Uterus (tissue), 4 donors: Measurements from ENCODE around the gene FGR. TPM values are rescaled to one million over a fixed set of nuclear protein-coding genes. Genes with fewer than 3 reads are reported as not detected.

Experiments
- DNase-seq, 2 donors: peaks; one replicate each; pipeline ENCODE4 v3.0.0-alpha.2; 2019 to 2020
- H3K27ac ChIP-seq, 2 donors: fragments of 200-600 bp; sonication (generic); 1 replicate in 1 of 2; 2 replicates in 1 of 2; pipeline ENCODE4 v1.5.1; 2016 to 2018
- H3K27me3 ChIP-seq, 2 donors: fragments of 200-600 bp; sonication (generic); one replicate each; pipeline ENCODE4 v1.5.1; 2018 to 2019; ENCODE audit warnings: control low read depth in 1 of 2
- H3K36me3 ChIP-seq, 2 donors: fragments of 200-600 bp; sonication (generic); one replicate each; pipeline ENCODE4 v1.5.1; 2019; ENCODE audit warnings: control low read depth in 1 of 2
- H3K4me1 ChIP-seq, 2 donors: fragments of 200-600 bp; sonication (generic); one replicate each; pipeline ENCODE4 v1.5.1; 2018 to 2019; ENCODE audit warnings: control low read depth in 1 of 2
- H3K4me3 ChIP-seq, 2 donors: fragments of 200-600 bp; sonication (generic); 1 replicate in 1 of 2; 2 replicates in 1 of 2; pipeline ENCODE4 v1.5.1; 2018 to 2019; ENCODE audit warnings: mild to moderate bottlenecking in 1 of 2
- H3K9me3 ChIP-seq, 2 donors: fragments of 200-600 bp; sonication (generic); one replicate each; pipeline ENCODE4 v1.5.1; 2019; ENCODE audit warnings: control low read depth in 1 of 2
- CTCF ChIP-seq, 4 experiments: fragments of 200-600 bp in 2 of 4; fragments of 450-650 bp in 2 of 4; sonication (generic) in 2 of 4; IDR thresholded peaks; one replicate each; pipeline ENCODE4 v1.5.1; 2016 to 2019; ENCODE audit warnings: antibody characterized with exemption in 4 of 4, mild to moderate bottlenecking in 2 of 4, moderate library complexity in 1 of 4
- POLR2A ChIP-seq, 2 donors: fragments of 450-650 bp; IDR thresholded peaks; one replicate each; pipeline ENCODE4 v1.6.1; 2016; ENCODE audit warnings: antibody characterized with exemption in 2 of 2, mild to moderate bottlenecking in 1 of 2, moderate library complexity in 1 of 2
- intact Hi-C: fragments of 100-400 bp; cut with DNase I; formaldehyde crosslinking; loops from one replicate; pipeline ENCODE4 v1.15.1; 2023; ENCODE audit warnings: low total_unique reads
- small RNA-seq: library from RNA; depleted of rRNA; stranded (forward); fragments of <200 nt; gene quantifications from one replicate; pipeline ENCODE3, GENCODE V24; 2016
- total RNA-seq, 4 donors: library from RNA; depleted of rRNA in 3 of 4; stranded (reverse); fragments of >200 nt in 3 of 4; gene quantifications; one replicate each; pipeline versions ENCODE4 v1.1.0 to v1.2.4, GENCODE V29; 2014 to 2023
- donor health status: DM: yes; HTN: yes; CAD: no.

FGR gene
- total RNA-seq, 4 donors from 2014 or later = 3.0 to 35.9 (median 18.8) TPM

- no peaks in the 10 kb centered on the region for H3K36me3 ChIP-seq
- intact Hi-C loops = loop anchor here (5.0 kb wide), 1 partner anchor 37 kb away; the partner anchor contains the start of gene AHDC1
- peaks cover 32 to 67% of the 10 kb centered on the region in 2 donors for H3K4me1 ChIP-seq
- H3K27me3 ChIP-seq = no peaks in the 10 kb centered on the region
- no peak for TF ChIP-seq CTCF (IDR thresholded peaks at IDR 0.05)
- no peak for TF ChIP-seq POLR2A (IDR thresholded peaks at IDR 0.05)
- peak overlapping the region; percentile 94 to 97 for H3K27ac ChIP-seq
- peak; percentile 79 to 81 for DNase-seq
- H3K4me3 ChIP-seq = peak overlapping the region; percentile 5 to 12
- H3K9me3 ChIP-seq = no peaks in the 10 kb centered on the region
Observed at GRCh38 chr1:27564710-27565649, 70.0 kb downstream of the FGR start.

- peak overlapping the region; percentile 94 to 97 for H3K27ac ChIP-seq
- H3K4me3 ChIP-seq = no peak overlapping the region
- H3K27me3 ChIP-seq = no peaks in the 10 kb centered on the region
- H3K9me3 ChIP-seq = no peaks in the 10 kb centered on the region
- no peak for TF ChIP-seq POLR2A (IDR thresholded peaks at IDR 0.05)
- DNase-seq = peak; percentile 68 to 74
- H3K36me3 ChIP-seq = no peaks in the 10 kb centered on the region
- intact Hi-C loops = no loop called here
- H3K4me1 ChIP-seq = peaks cover 32 to 67% of the 10 kb centered on the region in 2 donors
Observed at GRCh38 chr1:27563591-27564471, 71.2 kb downstream of the FGR start.

GRCh38 chr1:27563341-27563590 is 71.7 kb downstream of the FGR start:
- H3K4me1 ChIP-seq = peaks cover 32 to 67% of the 10 kb centered on the region in 2 donors
- no peaks in the 10 kb centered on the region for H3K9me3 ChIP-seq
- no peak for DNase-seq
- H3K4me3 ChIP-seq = no peak overlapping the region
- intact Hi-C loops = no loop called here
- H3K36me3 ChIP-seq = no peaks in the 10 kb centered on the region
- no peak for TF ChIP-seq POLR2A (IDR thresholded peaks at IDR 0.05)
- TF ChIP-seq CTCF (IDR thresholded peaks at IDR 0.05) = no peak
- no peaks in the 10 kb centered on the region for H3K27me3 ChIP-seq
- peak overlapping the region; percentile 94 to 97 for H3K27ac ChIP-seq

GRCh38 chr1:27562534-27563340 is 72.2 kb downstream of the FGR start:
- H3K4me1 ChIP-seq = peaks cover 33 to 67% of the 10 kb centered on the region in 2 donors

More at GRCh38 chr1:27562534-27563340, 72.2 kb downstream of the FGR start:
- no peak for DNase-seq
- no peaks in the 10 kb centered on the region for H3K9me3 ChIP-seq
- H3K4me3 ChIP-seq = peak overlapping the region; percentile 2 to 22
- no peaks in the 10 kb centered on the region for H3K27me3 ChIP-seq
- intact Hi-C loops = no loop called here
- no peaks in the 10 kb centered on the region for H3K36me3 ChIP-seq
- TF ChIP-seq CTCF (IDR thresholded peaks at IDR 0.05) (no peak), POLR2A (IDR thresholded peaks at IDR 0.05) (no peak)
- peak overlapping the region; percentile 96 to 97 for H3K27ac ChIP-seq

Small RNA genes lying within 50 kb of the gene (small RNA-seq; reads per million reads assigned to genes)
- gene AL031729.1 (not detected), gene RNU6-949P (not detected)

Other genes with a start within 250 kb of the FGR start
- gene GPR3, start 242.6 kb downstream of the FGR start, total RNA-seq = 1 to 10 TPM in 1 of 4 donors, under 1 TPM in 1, not detected in 2; 0.55 to 1.9 TPM
- 100 to 1,000 TPM in 1 of 4 donors, 10 to 100 TPM in 3; 27.2 to 178 (median 41.1) TPM for gene WASF2, start 145.0 kb downstream of the FGR start, total RNA-seq
- 100 to 1,000 TPM in 1 of 4 donors, 10 to 100 TPM in 3; 11.2 to 179 (median 50.7) TPM for gene AHDC1, start 31.0 kb downstream of the FGR start, total RNA-seq
- gene IFI6, start 37.0 kb upstream of the FGR start, total RNA-seq = 100 to 1,000 TPM in 1 of 4 donors, 10 to 100 TPM in 3; 64.4 to 103 (median 79.5) TPM
- 10 to 100 TPM in 3 of 4 donors, 1 to 10 TPM in 1; 5.4 to 26.6 (median 20.5) TPM for gene FAM76A, start 90.8 kb upstream of the FGR start, total RNA-seq
- gene STX12, start 138.0 kb upstream of the FGR start, total RNA-seq = 10 to 100 TPM; 24.4 to 67.8 (median 56.2) TPM
- gene PPP1R8, start 195.6 kb upstream of the FGR start, total RNA-seq = 10 to 100 TPM; 32.3 to 57.5 (median 43.6) TPM
- gene THEMIS2, start 237.4 kb upstream of the FGR start, total RNA-seq = 10 to 100 TPM in 2 of 4 donors, 1 to 10 TPM in 2; 5.1 to 28.9 (median 15.8) TPM